Peyer's patch (tissue), 4 donors: ENCODE results near the gene ZDHHC21. TPM values are rescaled to one million over a fixed set of nuclear protein-coding genes. Genes with fewer than 3 reads are reported as not detected.
"Not testable (repeated sequence)": the region's sequence is repeated elsewhere in the genome, so short reads cannot be mapped to it uniquely, and the experiment has no call there.

Experiments used
- DNase-seq, 3 donors: peaks; one replicate each; pipeline ENCODE4 v3.0.0-alpha.2; 2017 to 2019
- H3K27ac ChIP-seq, 4 donors: fragments of 200-600 bp; sonication (generic); one replicate each; pipeline ENCODE4 v1.5.1; 2016 to 2019
- H3K27me3 ChIP-seq, 2 donors: fragments of 200-600 bp; sonication (generic); one replicate each; pipeline ENCODE4 v1.5.1; 2019
- H3K36me3 ChIP-seq, 3 donors: fragments of 200-600 bp; sonication (generic); one replicate each; pipeline ENCODE4 v1.5.1; 2016 to 2019
- H3K4me1 ChIP-seq, 4 donors: fragments of 200-600 bp; sonication (generic); one replicate each; pipeline ENCODE4 v1.5.1; 2016 to 2019
- H3K4me3 ChIP-seq, 4 donors: fragments of 200-600 bp; sonication (generic); 1 replicate in 3 of 4; 2 replicates in 1 of 4; pipeline ENCODE4 v1.5.1; 2016 to 2019; ENCODE audit warnings: mild to moderate bottlenecking in 1 of 4
- H3K9me3 ChIP-seq, 4 donors: fragments of 200-600 bp; sonication (generic); one replicate each; pipeline ENCODE4 v1.5.1; 2016 to 2019; ENCODE audit warnings: mild to moderate bottlenecking in 1 of 4
- POLR2A ChIP-seq, 2 donors: fragments of 450-650 bp; IDR thresholded peaks; one replicate each; pipeline ENCODE4 v1.5.1; 2017; ENCODE audit warnings: antibody characterized with exemption in 2 of 2, mild to moderate bottlenecking in 2 of 2, moderate library complexity in 2 of 2
- total RNA-seq, 4 donors: library from RNA; depleted of rRNA; stranded (reverse); fragments of >200 nt; gene quantifications; one replicate each; pipeline ENCODE4 v1.1.0, GENCODE V29; 2016
- TF ChIP-seq, protein P1 (sequence below), 6 experiments: fragments of 450-650 bp in 4 of 6; fragments of 200-600 bp in 2 of 6; sonication (generic) in 1 of 6; IDR thresholded peaks; one replicate each; pipeline ENCODE4 v1.5.1; 2017 to 2019; ENCODE audit warnings: antibody characterized with exemption in 6 of 6, mild to moderate bottlenecking in 3 of 6, moderate library complexity in 1 of 6

Gene ZDHHC21
- total RNA-seq, 4 donors from 2014 or later = 12.4 to 52.5 (median 38.2) TPM

- Histone ChIP-seq H3K4me1 (peaks cover 0 to 22% (median 0%) of the 10 kb centered on the region in 4 donors), H3K27ac (peak overlapping the region; percentile 67 to 82 (median 74)), H3K36me3 (peaks cover 0 to 21% (median 0%) of the 10 kb centered on the region in 3 donors), H3K27me3 (no peaks in the 10 kb centered on the region), H3K4me3 (peak overlapping the region; percentile 59 to 98 (median 90)), H3K9me3 (no peaks in the 10 kb centered on the region)
- DNase-seq = peak in 2 of 3 donors; percentile 41 to 62
- TF ChIP-seq, protein P1, sequence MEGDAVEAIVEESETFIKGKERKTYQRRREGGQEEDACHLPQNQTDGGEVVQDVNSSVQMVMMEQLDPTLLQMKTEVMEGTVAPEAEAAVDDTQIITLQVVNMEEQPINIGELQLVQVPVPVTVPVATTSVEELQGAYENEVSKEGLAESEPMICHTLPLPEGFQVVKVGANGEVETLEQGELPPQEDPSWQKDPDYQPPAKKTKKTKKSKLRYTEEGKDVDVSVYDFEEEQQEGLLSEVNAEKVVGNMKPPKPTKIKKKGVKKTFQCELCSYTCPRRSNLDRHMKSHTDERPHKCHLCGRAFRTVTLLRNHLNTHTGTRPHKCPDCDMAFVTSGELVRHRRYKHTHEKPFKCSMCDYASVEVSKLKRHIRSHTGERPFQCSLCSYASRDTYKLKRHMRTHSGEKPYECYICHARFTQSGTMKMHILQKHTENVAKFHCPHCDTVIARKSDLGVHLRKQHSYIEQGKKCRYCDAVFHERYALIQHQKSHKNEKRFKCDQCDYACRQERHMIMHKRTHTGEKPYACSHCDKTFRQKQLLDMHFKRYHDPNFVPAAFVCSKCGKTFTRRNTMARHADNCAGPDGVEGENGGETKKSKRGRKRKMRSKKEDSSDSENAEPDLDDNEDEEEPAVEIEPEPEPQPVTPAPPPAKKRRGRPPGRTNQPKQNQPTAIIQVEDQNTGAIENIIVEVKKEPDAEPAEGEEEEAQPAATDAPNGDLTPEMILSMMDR (IDR thresholded peaks at IDR 0.05) = no peak
- TF ChIP-seq POLR2A (IDR thresholded peaks at IDR 0.05) = no peak
These were observed 572 bp downstream of the ZDHHC21 start for GRCh38 chr9:14692470-14693250.

- Histone ChIP-seq H3K36me3 (peaks cover 0 to 32% (median 0%) of the 10 kb centered on the region in 3 donors), H3K27ac (no peak overlapping the region), H3K4me1 (peaks cover 0 to 22% (median 0%) of the 10 kb centered on the region in 4 donors), H3K27me3 (no peaks in the 10 kb centered on the region), H3K4me3 (no peak overlapping the region), H3K9me3 (no peaks in the 10 kb centered on the region)
- no peak for DNase-seq
- no peak for TF ChIP-seq POLR2A (IDR thresholded peaks at IDR 0.05)
- TF ChIP-seq, protein P1 (IDR thresholded peaks at IDR 0.05) = no peak
These were observed 2.1 kb downstream of the ZDHHC21 start for GRCh38 chr9:14690948-14691730.

- Histone ChIP-seq H3K36me3 (peaks cover 0 to 36% (median 0%) of the 10 kb centered on the region in 3 donors), H3K9me3 (no peaks in the 10 kb centered on the region)
- DNase-seq = no peak
These were observed 6.1 kb downstream of the ZDHHC21 start for GRCh38 chr9:14687042-14687719.

DNA sequence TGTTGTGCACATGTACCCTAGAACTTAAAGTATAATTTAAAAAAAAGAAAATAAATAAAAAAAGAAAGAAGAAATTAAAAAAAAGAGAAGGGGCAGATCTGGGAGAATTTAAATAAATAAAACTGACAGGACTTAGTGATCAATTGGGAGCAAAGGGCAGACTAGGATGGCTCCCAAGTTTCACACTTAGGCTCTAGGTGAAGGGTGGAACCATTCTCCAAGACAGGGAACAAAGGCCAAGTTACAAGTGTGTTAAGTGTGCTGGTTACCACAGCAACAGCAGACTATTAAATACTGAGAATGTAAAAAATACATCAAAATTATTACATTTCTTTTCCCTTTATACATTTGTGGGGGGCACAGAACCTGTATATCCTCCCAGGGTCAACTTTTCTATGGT is 7.1 kb downstream of the ZDHHC21 start:
- Histone ChIP-seq H3K27ac (no peak overlapping the region), H3K4me1 (peaks cover 0 to 3% (median 0%) of the 10 kb centered on the region in 4 donors), H3K4me3 (no peak overlapping the region), H3K9me3 (no peaks in the 10 kb centered on the region), H3K27me3 (no peaks in the 10 kb centered on the region), H3K36me3 (peaks cover 0 to 36% (median 0%) of the 10 kb centered on the region in 3 donors)
- TF ChIP-seq, protein P1 (IDR thresholded peaks at IDR 0.05) = no peak
- TF ChIP-seq POLR2A (IDR thresholded peaks at IDR 0.05) = no peak
- DNase-seq = peak in 1 of 3 donors; percentile 53

More at GRCh38 chr9:14687042-14687719, 6.1 kb downstream of the ZDHHC21 start:
- Histone ChIP-seq H3K4me3 (no peak overlapping the region), H3K27me3 (no peaks in the 10 kb centered on the region), H3K4me1 (peaks cover 0 to 13% (median 0%) of the 10 kb centered on the region in 4 donors), H3K27ac (no peak overlapping the region)
- TF ChIP-seq, protein P1 (IDR thresholded peaks at IDR 0.05) = no peak
- no peak for TF ChIP-seq POLR2A (IDR thresholded peaks at IDR 0.05)

DNA sequence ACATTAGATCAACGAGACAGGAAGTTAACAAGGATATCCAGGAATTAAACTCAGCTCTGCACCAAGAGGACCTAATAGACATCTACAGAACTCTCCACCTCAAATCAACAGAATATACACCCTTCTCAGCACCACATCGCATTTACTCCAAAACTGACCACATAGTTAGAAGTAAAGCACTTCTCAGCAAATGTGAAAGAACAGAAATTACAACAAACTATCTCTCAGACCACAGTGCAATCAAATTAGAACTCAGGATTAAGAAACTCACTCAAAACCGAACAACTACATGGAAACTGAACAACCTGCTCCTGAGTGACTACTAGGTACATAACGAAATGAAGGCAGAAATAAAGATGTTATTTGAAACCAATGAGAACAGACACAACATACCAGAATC is 10.6 kb downstream of the ZDHHC21 start:
- not testable (repeated sequence) for H3K9me3 ChIP-seq, H3K4me1 ChIP-seq, H3K27ac ChIP-seq

More for the DNA sequence above, 10.6 kb downstream of the ZDHHC21 start:
- H3K36me3 ChIP-seq = peaks cover 0 to 15% (median 0%) of the 10 kb centered on the region in 3 donors
- not testable (repeated sequence) for DNase-seq, H3K4me3 ChIP-seq, H3K27me3 ChIP-seq
